NCI-H2081 (cell line): ENCODE results near the gene SLC29A1.
"Not testable (repeated sequence)": the region's sequence is repeated elsewhere in the genome, so short reads cannot be mapped to it uniquely, and the experiment has no call there.

ENCODE experiments used
- DNase-seq, 2 experiments: peaks; one replicate each; lab custom pipeline; 2025; lab: John Stamatoyannopoulos, UW

SLC29A1 gene

DNA sequence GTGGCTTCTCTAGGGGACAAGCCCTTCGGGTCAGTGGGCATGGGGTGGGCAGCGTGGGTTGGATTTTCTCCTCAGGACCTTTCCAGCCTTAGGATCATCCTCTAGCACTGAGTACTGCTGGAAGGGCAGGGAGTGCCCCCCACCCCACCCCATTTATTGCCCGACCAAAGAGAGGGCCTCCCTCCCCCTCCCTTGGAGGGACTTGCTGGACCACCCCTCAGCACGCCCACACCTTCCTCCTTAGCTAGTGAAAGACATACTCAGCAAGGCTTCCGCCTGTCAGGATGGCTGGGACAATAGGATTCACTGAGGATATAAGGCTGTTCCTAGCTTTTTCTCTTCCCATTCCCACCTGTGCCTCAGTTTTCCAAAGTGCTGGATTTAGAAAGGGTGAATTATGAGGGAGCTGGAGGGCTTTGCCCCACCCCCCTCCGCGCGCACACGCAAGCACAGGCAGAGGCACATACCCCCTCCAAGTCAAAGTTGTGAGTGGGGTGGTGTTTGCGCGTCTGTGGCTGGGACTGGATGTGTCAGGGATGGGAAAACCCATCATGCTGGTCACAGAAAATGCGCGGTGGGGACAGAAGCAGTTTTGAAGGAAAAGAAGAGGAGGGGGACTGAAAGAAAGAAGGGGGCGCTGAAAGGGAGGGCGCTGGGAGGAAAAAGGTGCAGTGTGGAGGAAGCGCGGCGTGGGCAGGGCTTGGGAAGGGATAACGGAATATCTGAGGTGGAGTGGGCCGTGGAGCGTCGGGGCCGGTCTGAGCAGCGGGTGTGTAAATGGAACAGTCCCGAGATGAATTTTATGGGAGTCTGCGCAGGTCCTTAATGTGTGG, 693 bp upstream of the SLC29A1 start:
- no peak for DNase-seq

DNA sequence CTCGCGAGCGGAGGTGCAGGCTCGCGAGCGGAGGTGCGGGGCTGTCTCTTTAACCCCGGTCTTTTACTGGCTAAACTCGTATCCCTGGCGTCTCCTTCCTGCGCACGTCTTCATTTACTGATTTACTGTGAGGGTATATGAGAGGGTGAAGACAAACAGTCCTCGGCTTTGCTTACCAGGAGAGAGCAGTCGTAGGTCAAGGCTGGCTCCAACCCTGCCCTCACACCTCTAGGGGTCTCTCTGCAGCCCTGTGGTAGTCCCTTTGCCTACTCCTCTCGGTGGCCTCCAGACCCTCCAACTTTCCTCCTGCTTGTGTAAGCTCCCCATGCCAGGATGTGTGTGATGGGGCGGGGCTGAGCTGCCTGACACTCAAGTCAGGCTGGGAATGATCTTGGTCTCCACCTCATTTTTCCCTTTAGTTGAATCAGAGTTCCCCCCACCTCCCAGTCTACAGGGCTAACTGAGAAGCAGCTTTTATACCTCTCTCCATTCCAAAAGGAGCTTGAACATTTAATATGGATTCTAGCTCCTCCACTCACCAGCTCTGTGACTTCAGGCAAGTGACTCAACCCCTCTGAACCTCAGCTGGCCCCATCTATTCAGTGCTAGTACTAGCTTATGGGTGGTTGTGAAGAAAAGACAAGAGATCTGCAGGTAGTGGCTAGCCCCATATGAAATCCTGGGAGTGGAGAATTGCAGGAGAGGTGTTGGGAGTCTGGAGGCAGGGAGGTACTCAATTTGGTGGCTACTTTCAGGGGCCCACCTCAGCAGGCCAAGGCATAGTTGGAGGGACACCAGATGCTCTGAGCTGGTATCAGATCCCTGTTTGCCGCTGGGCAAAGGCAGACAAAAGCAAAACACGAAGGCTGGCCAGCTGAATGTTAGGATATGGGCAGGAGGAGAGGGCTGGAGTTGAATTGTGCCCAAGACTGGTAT, 902 bp downstream of the SLC29A1 start:
- peak in 1 of 2 experiments; percentile 49 for DNase-seq

GRCh38 chr6:44224965-44225305, 1.5 kb downstream of the SLC29A1 start:
- DNase-seq: no peak

DNA sequence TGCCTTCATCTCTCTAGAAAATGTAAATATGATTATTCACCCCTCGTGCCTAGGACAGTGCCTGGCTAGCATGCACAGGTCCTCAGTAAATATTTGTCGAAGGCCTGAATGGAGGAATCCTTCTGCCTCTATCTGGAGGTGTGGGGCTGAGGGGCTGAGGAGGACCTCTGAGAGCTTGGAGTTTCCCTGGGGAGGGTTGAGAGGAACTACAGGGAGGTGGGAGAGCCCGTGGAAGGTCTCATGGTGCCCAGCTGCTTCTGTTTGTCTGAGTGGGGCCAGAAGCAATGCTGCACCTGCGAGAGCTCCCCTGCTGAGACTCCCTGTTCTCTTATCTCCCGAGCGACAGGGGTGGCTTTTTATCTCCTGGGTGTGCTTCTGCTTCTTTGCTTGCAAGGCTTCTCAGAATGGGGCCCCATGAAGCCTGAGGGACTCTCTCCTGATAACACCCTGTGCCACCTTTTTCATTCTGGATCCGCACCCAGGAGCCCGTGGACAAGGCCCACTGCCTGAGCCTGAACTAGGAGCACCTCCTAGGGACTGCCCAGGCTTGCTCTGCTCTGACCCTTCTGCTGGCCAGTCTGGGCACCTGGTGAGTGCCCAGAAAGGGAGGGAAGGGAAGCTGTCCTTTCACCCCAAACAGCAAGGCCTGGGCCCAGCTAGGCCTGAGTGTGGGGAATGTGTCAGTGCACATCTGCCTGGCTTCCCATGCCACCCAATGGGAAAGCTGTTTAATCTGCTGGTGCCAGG, 2.4 kb downstream of the SLC29A1 start:
- peak in 1 of 2 experiments; percentile 40 for DNase-seq

DNA sequence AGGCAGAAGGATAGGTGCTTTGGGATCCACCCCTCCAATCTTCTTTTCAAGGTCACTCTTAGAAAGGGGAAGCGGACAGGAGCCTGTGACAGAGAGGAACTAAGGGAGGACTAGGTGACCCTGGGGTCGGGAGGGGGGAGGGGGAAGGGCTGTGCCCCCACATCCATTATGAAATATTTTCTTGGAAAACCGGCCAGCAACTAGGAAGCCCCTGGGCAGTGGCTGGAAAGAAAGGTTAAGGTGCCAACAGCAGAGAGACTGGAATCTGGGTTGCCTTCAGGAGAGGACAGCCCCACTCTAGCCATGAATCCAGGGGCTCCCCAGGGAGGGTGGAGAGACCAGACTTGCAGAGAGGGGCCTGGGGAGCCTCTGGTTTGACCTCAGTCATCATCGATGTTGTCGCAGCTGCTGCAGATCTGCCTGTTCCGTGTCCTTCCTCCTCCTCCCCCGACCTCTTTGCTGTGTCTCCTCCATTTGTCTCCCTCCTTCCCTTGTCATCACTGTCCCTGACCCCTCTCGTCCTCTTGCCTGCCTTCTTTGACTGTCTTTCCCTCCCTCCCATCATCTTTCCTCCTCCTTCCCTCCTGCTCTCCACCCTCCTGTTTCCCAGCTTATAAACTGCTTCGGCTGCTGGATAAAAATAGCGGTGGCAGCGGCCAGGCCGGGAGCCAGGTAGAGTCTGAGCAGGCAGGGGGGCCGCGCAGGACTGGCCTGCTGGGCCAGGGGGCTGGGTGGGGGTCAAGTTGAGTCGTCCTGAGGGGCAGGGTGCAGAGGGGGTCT, 3.2 kb downstream of the SLC29A1 start:
- no peak for DNase-seq

DNA sequence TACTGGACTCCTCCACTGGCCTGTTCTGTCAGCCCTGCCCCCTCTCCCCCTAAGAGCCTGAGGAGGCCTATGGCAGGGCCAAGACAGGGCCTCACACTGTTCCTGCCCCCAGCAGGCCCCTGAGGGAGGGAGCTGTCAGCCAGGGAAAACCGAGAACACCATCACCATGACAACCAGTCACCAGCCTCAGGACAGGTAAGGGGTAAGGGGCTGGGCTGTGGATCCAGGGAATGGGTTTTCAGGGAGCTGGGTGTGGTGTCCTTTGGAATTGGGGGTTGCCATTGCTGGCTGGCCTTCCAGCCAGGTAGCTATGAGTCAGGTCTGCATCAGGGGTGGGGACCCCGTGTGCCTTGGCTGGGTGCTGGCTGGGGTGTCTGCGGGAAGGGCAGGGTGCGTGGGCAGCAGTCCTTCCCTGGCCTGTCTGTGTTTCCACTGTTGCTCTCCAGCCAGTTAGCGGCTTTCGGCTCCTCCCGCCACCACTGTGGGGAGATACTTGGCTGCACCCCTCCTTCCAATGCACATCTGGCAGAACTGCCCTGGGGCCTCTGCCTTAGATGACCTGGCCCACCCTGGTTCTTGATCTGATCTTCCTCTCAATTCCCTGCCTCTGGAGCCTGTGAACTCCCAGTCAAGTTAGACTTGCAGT, 3.9 kb downstream of the SLC29A1 start:
- DNase-seq: no peak

GRCh38 chr6:44228031-44228430, 4.6 kb downstream of the SLC29A1 start:
- no peak for DNase-seq

GRCh38 chr6:44228433-44228832, 5.0 kb downstream of the SLC29A1 start:
- no peak for DNase-seq

- DNase-seq: no peak
Measured at GRCh38 chr6:44228836-44229235, 5.4 kb downstream of the SLC29A1 start.

DNA sequence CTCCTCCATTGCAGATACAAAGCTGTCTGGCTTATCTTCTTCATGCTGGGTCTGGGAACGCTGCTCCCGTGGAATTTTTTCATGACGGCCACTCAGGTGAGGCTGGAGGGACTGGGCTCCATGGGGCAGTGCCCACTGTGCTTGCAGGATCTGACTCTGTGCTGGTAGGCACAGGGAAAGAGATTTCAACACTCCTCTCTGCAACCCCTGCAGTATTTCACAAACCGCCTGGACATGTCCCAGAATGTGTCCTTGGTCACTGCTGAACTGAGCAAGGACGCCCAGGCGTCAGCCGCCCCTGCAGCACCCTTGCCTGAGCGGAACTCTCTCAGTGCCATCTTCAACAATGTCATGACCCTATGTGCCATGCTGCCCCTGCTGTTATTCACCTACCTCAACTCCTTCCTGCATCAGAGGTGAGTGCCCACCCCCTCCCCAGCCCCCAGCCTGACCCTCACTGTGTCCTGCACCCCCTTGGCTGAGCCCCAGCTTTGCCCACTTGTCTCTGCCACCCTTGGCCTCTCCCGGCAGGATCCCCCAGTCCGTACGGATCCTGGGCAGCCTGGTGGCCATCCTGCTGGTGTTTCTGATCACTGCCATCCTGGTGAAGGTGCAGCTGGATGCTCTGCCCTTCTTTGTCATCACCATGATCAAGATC, 6.1 kb downstream of the SLC29A1 start:
- DNase-seq: no peak

DNA sequence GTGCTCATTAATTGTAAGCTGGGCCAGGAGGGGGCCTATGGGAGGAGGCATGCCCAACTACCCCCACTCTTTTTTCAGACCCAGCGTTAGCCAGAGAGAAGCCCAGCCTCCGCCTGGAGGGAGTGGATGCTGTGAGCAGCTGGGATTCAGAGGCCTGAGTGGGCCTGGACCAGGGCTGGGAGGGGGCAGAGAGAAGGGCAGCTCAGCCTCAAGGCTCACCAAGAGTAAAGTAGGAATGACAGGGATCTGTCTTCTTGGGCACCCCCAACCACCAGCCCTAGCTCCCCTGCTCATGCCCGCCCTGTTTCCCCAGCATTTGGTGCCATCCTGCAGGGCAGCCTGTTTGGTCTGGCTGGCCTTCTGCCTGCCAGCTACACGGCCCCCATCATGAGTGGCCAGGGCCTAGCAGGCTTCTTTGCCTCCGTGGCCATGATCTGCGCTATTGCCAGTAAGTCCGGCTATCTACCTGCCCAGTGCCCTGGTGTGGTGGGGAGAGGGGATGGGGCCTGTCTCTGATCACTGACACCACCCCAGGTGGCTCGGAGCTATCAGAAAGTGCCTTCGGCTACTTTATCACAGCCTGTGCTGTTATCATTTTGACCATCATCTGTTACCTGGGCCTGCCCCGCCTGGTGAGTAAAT, 6.8 kb downstream of the SLC29A1 start:
- DNase-seq: no peak

- DNase-seq: not testable (repeated sequence)
Measured at GRCh38 chr6:44231426-44231825, 8.0 kb downstream of the SLC29A1 start.

DNA sequence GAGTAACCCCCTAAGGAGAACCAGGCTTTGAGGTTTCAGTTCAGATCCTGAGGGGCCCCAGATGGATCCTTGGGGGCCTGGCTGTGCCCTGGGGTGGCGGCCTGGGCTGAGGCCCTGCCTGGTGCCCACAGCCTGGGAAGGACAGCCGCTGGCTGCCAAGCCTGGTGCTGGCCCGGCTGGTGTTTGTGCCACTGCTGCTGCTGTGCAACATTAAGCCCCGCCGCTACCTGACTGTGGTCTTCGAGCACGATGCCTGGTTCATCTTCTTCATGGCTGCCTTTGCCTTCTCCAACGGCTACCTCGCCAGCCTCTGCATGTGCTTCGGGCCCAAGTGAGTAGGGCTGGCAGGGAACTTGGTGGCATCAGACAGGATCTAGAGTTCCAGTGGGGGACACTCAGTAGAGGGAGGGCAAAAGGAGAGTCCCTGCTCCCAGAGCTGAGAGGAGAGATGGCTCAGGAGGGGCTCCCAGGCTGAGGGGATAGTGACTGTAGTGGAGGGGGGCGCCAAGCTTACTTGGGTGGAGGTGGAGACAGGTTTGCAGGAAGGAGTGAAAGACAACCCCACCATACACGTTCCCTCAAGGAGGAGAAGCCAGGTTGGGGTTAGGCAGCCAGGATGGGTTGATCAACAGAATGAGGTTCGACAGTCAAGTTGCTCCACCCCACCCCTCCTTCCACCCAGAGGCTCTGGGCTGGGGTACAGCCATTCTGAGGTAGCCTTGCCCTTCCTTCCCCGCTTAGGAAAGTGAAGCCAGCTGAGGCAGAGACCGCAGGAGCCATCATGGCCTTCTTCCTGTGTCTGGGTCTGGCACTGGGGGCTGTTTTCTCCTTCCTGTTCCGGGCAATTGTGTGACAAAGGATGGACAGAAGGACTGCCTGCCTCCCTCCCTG, 9.5 kb downstream of the SLC29A1 start:
- DNase-seq: no peak

- no peak for DNase-seq
Measured at GRCh38 chr6:44233567-44234100, 10.2 kb downstream of the SLC29A1 start.

DNA sequence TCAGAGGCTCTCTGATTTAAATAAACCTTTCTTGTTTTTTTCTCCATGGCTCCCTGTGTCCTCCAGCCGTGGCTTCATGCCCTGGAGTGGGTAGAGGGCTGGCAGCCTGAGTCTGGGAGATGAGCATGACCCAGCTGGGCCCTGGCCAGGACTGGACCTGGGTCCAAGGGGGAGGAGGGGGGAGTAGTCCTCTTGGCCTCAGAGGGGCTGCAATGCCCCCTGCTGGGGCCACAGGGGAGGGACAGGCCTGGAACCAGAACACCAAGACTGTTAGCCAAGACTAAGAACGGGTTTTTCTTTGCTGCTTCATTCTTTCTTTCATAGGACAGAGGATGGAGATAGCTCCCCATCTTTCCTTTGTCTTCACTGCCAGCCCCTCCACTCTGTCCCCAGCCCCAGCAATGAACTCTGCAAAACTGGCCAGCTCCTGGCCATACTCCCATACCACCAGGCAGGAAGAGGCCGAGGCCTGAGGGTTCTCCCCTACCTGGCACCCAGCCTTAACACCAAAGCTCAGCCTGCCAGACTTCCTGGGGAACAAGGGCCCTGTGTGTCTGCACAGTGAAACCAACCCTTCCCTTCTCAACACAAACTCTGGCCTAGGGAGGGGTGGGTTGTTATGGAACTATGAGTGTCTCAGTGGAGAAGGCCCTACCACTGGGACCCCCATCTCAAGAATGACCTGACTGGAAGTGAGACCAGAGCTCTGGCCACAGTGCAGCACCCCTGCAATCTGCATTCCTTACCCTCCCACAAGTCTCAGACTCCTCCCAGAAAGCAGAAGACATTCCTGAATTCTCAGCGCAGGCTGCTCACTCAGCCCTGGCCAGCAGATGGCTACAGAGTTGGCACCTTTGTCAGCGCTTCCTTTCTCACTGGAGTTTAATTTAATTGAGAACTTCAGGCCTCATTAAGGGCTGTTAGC, 11.0 kb downstream of the SLC29A1 start:
- peak in 1 of 2 experiments; percentile 22 for DNase-seq

DNA sequence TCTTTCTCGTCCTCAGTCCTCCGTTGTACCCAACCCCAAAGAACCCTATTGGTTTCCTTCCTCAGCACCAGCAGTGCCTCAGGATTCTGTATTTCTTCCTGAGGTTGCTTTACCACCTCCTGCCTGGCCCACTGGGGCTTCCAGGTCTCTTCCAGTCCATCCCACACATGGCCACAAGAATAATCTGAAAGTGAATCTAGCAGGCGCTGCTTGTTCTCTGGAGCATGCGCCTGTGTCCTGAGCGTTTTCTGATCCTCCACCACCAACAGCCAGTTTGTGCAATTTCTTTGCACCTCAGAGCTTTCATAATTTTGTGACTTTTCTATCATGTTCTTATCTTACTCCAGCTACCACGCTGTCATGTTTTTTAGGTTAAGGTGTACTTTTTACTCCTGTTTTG, 11.9 kb downstream of the SLC29A1 start:
- no peak for DNase-seq

- no peak for DNase-seq
Measured at GRCh38 chr6:44235891-44236516, 12.6 kb downstream of the SLC29A1 start.
